NCI-H2196 treated with DMSO at 0.1 percent for 48 hours (cell line): ENCODE results near the gene AGTR1.

Experiments used
- DNase-seq: peaks from one replicate; lab custom pipeline; 2025; ENCODE audit not compliant: unreplicated experiment; lab: John Stamatoyannopoulos, UW

The AGTR1 gene

GRCh38 chr3:148697306-148698189 is at the start of gene AGTR1:
Gene AGTR1, plus strand, starts transcription at chr3:148697903. Its CDS starts 43,133 bp downstream, at chr3:148741036.
- DNase-seq = no peak

- no peak for DNase-seq
Observed at GRCh38 chr3:148648685-148649352, 48.9 kb upstream of the AGTR1 start.

GRCh38 chr3:148651549-148651948 is 46.2 kb upstream of the AGTR1 start:
- DNase-seq = no peak

GRCh38 chr3:148654433-148654832 is 43.3 kb upstream of the AGTR1 start:
- DNase-seq = no peak

- DNase-seq = no peak
Observed at GRCh38 chr3:148657470-148657869, 40.2 kb upstream of the AGTR1 start.

GRCh38 chr3:148659512-148659911 is 38.2 kb upstream of the AGTR1 start:
- no peak for DNase-seq

GRCh38 chr3:148680289-148680688 is 17.4 kb upstream of the AGTR1 start:
- no peak for DNase-seq

- no peak for DNase-seq
Observed at GRCh38 chr3:148681080-148681479, 16.6 kb upstream of the AGTR1 start.

GRCh38 chr3:148682997-148683396 is 14.7 kb upstream of the AGTR1 start:
- no peak for DNase-seq

GRCh38 chr3:148694116-148694515 is 3.6 kb upstream of the AGTR1 start:
- DNase-seq = no peak

- no peak for DNase-seq
Observed at GRCh38 chr3:148698190-148698810, 597 bp downstream of the AGTR1 start.

- no peak for DNase-seq
Observed at GRCh38 chr3:148705314-148705713, 7.6 kb downstream of the AGTR1 start.

- no peak for DNase-seq
Observed at GRCh38 chr3:148707601-148708380, 10.1 kb downstream of the AGTR1 start.

- DNase-seq = no peak
Observed at GRCh38 chr3:148708409-148708808, 10.7 kb downstream of the AGTR1 start.

GRCh38 chr3:148709560-148710253 is 12.0 kb downstream of the AGTR1 start:
- DNase-seq = no peak

- no peak for DNase-seq
Observed at GRCh38 chr3:148710665-148711064, 13.0 kb downstream of the AGTR1 start.

- DNase-seq = no peak
Observed at GRCh38 chr3:148711981-148712666, 14.4 kb downstream of the AGTR1 start.

- DNase-seq = no peak
Observed at GRCh38 chr3:148714521-148714920, 16.8 kb downstream of the AGTR1 start.

GRCh38 chr3:148716657-148717056 is 19.0 kb downstream of the AGTR1 start:
- no peak for DNase-seq
